ENCODE results near the gene NANS.
"Not testable (repeated sequence)": the region's sequence is repeated elsewhere in the genome, so short reads cannot be mapped to it uniquely, and the experiment has no call there.

Gene NANS, protein sequence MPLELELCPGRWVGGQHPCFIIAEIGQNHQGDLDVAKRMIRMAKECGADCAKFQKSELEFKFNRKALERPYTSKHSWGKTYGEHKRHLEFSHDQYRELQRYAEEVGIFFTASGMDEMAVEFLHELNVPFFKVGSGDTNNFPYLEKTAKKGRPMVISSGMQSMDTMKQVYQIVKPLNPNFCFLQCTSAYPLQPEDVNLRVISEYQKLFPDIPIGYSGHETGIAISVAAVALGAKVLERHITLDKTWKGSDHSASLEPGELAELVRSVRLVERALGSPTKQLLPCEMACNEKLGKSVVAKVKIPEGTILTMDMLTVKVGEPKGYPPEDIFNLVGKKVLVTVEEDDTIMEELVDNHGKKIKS

GRCh38 chr9:98056269-98057137 is at the start of gene NANS:
Gene NANS (plus strand): TSS chr9:98056732. CDS start chr9:98056809, 77 bp downstream.
- DNase-seq: peak; percentile 93 to 95
- TF ChIP-seq POLR2A (IDR thresholded peaks at IDR 0.05; ENCODE audit: low read length) (peak; percentile 82), GATA1 (IDR thresholded peaks at IDR 0.05; ENCODE audit: low read depth, low read length) (no peak)

DNA sequence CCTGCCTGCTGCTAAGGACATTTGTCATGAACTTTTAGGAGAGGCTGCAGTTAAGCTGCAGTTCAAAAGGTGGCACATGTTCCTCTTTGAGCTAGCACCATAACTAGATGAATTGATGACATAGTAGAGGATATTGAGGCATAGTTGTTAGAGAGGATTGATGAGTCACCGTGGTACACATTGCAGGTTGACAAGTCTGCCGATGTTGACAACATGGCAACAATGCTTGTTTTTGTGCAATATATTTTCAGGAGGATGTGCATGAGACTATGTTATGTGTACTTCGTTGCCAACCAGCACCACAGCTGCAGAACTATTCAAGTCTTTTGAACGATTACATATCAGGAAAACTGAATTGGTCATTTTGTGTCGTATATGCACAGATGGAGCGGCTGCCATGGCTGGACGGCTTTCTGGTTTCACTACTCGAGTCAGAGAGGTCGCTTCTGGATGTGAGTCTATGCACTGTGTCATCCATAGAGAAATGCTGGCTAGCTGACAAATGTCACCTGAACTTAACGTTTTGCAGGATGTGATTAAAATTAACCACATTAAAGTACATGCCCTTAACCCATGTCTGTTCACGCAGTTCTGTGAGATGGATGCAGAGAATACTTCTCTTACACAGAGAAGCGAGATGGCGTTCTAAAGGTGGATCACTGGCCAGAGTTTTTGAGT is 49.1 kb upstream of the NANS start:
- TF ChIP-seq POLR2A (IDR thresholded peaks at IDR 0.05; ENCODE audit: low read length): no peak
- no peak for TF ChIP-seq GATA1 (IDR thresholded peaks at IDR 0.05; ENCODE audit: low read depth, low read length)
- DNase-seq: peak in 1 of 2 experiments; percentile 25

GRCh38 chr9:98008764-98009163 is 47.8 kb upstream of the NANS start:
- TF ChIP-seq POLR2A (IDR thresholded peaks at IDR 0.05; ENCODE audit: low read length) (no peak), GATA1 (IDR thresholded peaks at IDR 0.05; ENCODE audit: low read depth, low read length) (no peak)
- no peak for DNase-seq

- peak in 1 of 2 experiments; percentile 29 for DNase-seq
- TF ChIP-seq GATA1 (IDR thresholded peaks at IDR 0.05; ENCODE audit: low read depth, low read length): no peak
- no peak for TF ChIP-seq POLR2A (IDR thresholded peaks at IDR 0.05; ENCODE audit: low read length)
Measured at GRCh38 chr9:98009437-98009836, 47.1 kb upstream of the NANS start.

DNA sequence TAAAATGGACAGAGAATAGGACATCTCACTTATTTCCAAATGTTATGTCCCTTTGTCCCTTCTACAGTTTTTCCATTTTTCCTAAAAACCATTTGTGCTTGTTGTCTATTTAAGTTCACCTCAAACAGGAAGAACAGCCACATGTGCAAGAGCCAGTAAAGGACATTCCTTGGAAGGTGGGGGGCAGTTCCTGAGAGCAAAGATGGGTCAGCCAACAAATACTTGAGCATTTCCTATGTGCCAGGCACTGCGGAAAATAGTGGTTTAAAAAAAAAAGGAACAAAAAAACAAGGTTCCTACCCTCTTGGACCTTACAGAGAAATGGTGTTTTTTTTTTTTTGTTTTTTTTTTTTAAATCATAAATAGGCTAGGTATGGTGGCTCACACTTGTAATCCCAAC is 46.6 kb upstream of the NANS start:
- DNase-seq: peak in 1 of 2 experiments; percentile 29
- TF ChIP-seq POLR2A (IDR thresholded peaks at IDR 0.05; ENCODE audit: low read length) (no peak), GATA1 (IDR thresholded peaks at IDR 0.05; ENCODE audit: low read depth, low read length) (no peak)

DNA sequence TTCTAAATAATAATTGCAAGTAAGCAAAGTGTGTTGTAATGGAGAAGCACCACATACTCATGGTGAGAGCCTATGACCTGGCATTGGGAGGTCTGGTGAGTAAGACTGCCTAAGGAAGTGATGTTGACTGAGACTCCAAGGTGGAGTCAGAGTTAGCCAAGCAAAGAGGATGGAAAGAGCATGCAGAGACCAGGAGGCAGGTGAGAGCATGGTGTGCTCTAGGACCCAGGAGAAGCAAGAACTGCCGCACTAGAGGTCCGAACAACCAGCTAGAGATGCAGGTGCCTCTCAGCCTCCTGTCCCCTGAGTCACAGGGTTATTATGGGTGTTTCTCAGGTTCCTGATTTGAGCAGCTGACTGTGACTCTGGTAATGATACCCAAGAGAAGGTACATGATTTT is 46.1 kb upstream of the NANS start:
- TF ChIP-seq POLR2A (IDR thresholded peaks at IDR 0.05; ENCODE audit: low read length): no peak
- no peak for TF ChIP-seq GATA1 (IDR thresholded peaks at IDR 0.05; ENCODE audit: low read depth, low read length)
- peak; percentile 20 to 28 for DNase-seq

- no peak for TF ChIP-seq GATA1 (IDR thresholded peaks at IDR 0.05; ENCODE audit: low read depth, low read length)
- no peak for DNase-seq
Measured at GRCh38 chr9:98011122-98011521, 45.4 kb upstream of the NANS start.

DNA sequence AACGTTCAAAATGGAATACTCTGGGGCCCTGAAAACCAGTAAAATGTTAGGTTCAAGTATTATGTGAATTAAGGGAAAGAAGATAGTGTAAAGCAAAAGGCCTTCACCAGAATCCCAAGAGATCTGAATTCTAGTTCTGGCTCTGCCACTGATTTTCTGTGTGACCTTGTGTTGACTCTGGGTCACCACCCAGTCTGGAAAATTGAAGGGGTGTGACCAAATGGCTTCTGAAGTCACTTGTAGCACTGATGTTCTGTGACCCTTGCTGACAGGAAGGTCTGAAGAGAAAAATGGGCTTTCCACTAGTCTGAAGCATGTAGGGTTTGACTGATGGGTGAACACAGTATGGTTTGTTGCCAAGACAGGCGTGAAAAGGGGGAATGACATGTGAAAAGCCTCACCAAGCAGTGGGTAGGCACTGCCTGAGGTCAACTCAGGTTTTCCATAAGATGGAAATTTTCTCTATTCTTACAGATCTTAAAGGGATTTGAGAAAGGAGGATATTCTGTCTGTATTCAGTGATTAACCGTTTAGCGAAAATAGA is 40.3 kb upstream of the NANS start:
- DNase-seq: peak in 1 of 2 experiments; percentile 22
- TF ChIP-seq POLR2A (IDR thresholded peaks at IDR 0.05; ENCODE audit: low read length) (no peak), GATA1 (IDR thresholded peaks at IDR 0.05; ENCODE audit: low read depth, low read length) (no peak)

DNA sequence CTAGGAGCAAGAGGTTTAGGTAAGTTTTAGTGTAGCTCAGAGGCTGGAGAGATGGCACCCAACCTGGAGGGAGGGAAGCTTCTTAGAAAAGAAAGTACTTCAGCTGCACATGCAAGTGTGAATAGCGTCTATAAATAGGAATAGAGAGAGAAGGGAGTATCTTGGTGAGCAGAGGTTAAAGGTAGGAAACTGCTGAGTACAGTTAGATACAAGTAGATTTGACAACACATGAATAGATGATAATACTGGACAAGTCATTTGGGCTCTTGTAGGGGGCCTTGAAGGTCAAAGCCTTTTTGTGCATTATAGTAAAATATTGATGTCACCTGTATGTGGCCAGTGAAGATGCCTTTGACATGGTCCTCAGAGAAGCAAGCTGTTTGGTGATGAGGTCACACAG is 39.2 kb upstream of the NANS start:
- TF ChIP-seq POLR2A (IDR thresholded peaks at IDR 0.05; ENCODE audit: low read length): peak; percentile 14
- no peak for TF ChIP-seq GATA1 (IDR thresholded peaks at IDR 0.05; ENCODE audit: low read depth, low read length)
- DNase-seq: peak in 1 of 2 experiments; percentile 33

GRCh38 chr9:98018347-98018746 is 38.2 kb upstream of the NANS start:
- TF ChIP-seq POLR2A (IDR thresholded peaks at IDR 0.05; ENCODE audit: low read length): no peak
- no peak for TF ChIP-seq GATA1 (IDR thresholded peaks at IDR 0.05; ENCODE audit: low read depth, low read length)
- no peak for DNase-seq

DNA sequence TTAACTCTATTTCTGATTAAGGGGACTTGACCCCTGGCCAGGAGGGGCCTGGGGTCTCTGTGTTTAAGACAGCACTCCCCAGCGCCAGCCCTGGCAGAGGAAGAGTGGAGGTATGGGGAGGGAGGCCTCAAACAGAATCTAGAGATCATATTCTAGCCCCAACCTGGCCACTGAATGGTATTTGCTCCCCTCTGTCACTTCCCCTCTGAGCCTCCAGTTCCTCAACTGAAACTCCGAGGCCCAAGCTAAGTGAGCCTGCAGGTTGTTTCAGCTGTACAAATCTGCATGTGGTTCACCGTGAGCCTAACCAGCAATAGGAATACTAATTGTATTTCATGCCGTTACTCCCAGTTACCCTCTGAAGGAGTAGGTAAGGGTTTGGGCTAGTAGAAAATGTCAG is 37.4 kb upstream of the NANS start:
- TF ChIP-seq GATA1 (IDR thresholded peaks at IDR 0.05; ENCODE audit: low read depth, low read length) (no peak), POLR2A (IDR thresholded peaks at IDR 0.05; ENCODE audit: low read length) (no peak)
- DNase-seq: no peak

- DNase-seq: not testable (repeated sequence)
Measured at GRCh38 chr9:98019869-98020268, 36.7 kb upstream of the NANS start.

- no peak for TF ChIP-seq GATA1 (IDR thresholded peaks at IDR 0.05; ENCODE audit: low read depth, low read length)
- no peak for TF ChIP-seq POLR2A (IDR thresholded peaks at IDR 0.05; ENCODE audit: low read length)
Measured at GRCh38 chr9:98020476-98021145, 35.9 kb upstream of the NANS start.

More at GRCh38 chr9:98020476-98021145, 35.9 kb upstream of the NANS start:
- peak in 1 of 2 experiments; percentile 36 for DNase-seq
